Skin of body (tissue), 2 donors: ENCODE results near the gene ARPC5. TPM values are rescaled to one million over a fixed set of nuclear protein-coding genes. Genes with fewer than 3 reads are reported as not detected.

Experiments used
- DNase-seq: peaks from one replicate; lab custom pipeline; 2025; lab: John Stamatoyannopoulos, UW
- total RNA-seq: library from RNA; depleted of rRNA; stranded (reverse); fragments of >200 nt; gene quantifications from one replicate; pipeline ENCODE4 v1.2.3, GENCODE V29; 2014

Gene ARPC5
- total RNA-seq, 1 donor from 2014 or later, result 79.5 TPM

- DNase-seq, result no peak
Observed at GRCh38 chr1:183611021-183611420, 24.6 kb downstream of the ARPC5 start.

- DNase-seq, result no peak
Observed at GRCh38 chr1:183609759-183610452, 25.7 kb downstream of the ARPC5 start.

GRCh38 chr1:183609313-183609712 lies 26.3 kb downstream of the ARPC5 start:
- peak; percentile 31 for DNase-seq

- no peak for DNase-seq
Observed at GRCh38 chr1:183607322-183607980, 28.1 kb downstream of the ARPC5 start.

GRCh38 chr1:183605904-183606303 lies 29.7 kb downstream of the ARPC5 start:
- no peak for DNase-seq

- DNase-seq, result no peak
Observed at GRCh38 chr1:183604815-183605214, 30.8 kb downstream of the ARPC5 start.

GRCh38 chr1:183604038-183604808 lies 31.4 kb downstream of the ARPC5 start:
- DNase-seq, result no peak

GRCh38 chr1:183602510-183602909 lies 33.1 kb downstream of the ARPC5 start:
- DNase-seq, result no peak

- no peak for DNase-seq
Observed at GRCh38 chr1:183600634-183601033, 34.9 kb downstream of the ARPC5 start.

GRCh38 chr1:183600136-183600535 lies 35.4 kb downstream of the ARPC5 start:
- no peak for DNase-seq

GRCh38 chr1:183598386-183598785 lies 37.2 kb downstream of the ARPC5 start:
- no peak for DNase-seq

- no peak for DNase-seq
Observed at GRCh38 chr1:183597656-183598347, 37.8 kb downstream of the ARPC5 start.

- DNase-seq, result no peak
Observed at GRCh38 chr1:183596500-183596899, 39.1 kb downstream of the ARPC5 start.

GRCh38 chr1:183595537-183595936 lies 40.0 kb downstream of the ARPC5 start:
- DNase-seq, result no peak

GRCh38 chr1:183593356-183593755 lies 42.2 kb downstream of the ARPC5 start:
- DNase-seq, result no peak

- no peak for DNase-seq
Observed at GRCh38 chr1:183592733-183593132, 42.9 kb downstream of the ARPC5 start.

GRCh38 chr1:183590244-183591191 lies 45.1 kb downstream of the ARPC5 start, which contains the start of gene NCF2:
NCF2 (minus strand) TSS chr1:183590459; CDS start chr1:183590329, 130 bp downstream.
- DNase-seq, result no peak

- DNase-seq, result no peak
Observed at GRCh38 chr1:183589874-183590243, 45.7 kb downstream of the ARPC5 start.

- DNase-seq, result no peak
Observed at GRCh38 chr1:183589384-183589783, 46.2 kb downstream of the ARPC5 start.

GRCh38 chr1:183588827-183589226 lies 46.8 kb downstream of the ARPC5 start:
- DNase-seq, result no peak

GRCh38 chr1:183586926-183587325 lies 48.7 kb downstream of the ARPC5 start:
- no peak for DNase-seq
